ENCODE data around the gene SOX15.

The SOX15 gene

DNA sequence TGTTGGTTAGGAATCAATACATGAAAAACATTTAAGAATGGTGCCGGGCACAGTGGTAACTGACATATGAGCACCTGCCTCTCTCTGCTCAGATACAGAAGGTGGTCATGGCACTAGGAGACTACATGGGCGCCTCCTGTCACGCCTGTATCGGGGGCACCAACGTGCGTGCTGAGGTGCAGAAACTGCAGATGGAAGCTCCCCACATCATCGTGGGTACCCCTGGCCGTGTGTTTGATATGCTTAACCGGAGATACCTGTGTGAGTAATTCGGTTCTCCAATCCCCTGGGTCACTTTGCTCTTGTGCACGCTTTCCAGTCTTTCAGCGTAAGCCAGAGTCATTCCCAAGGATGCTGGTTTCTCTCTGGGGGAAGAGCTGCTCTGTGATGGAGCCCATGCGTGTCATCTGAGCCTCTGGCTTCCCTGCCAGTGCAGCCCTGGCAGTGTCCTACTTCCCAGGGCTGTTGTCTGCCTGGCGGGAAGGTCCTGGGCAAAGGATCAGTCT lies 13.4 kb downstream of the SOX15 start:
- no peak for DNase-seq

DNA sequence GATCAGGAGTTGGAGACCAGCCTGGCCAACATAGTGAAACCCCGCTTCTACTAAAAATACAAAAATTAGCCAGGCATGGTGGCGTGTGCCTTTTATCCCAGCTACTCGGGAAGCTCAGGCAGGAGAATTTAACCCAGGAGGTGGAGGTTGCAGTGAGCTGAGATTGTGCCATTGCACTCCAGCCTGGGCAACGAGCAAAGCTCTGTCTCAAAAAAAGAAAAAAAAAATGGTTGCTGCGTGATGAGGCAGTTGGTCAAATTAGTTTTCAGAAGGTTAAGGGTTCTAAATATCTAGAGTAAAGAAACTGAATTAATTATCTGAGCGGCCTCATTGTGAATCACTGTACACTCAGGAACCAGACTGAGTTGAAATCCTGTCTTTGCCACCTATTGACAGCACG lies 13.9 kb downstream of the SOX15 start:
- DNase-seq: no peak

DNA sequence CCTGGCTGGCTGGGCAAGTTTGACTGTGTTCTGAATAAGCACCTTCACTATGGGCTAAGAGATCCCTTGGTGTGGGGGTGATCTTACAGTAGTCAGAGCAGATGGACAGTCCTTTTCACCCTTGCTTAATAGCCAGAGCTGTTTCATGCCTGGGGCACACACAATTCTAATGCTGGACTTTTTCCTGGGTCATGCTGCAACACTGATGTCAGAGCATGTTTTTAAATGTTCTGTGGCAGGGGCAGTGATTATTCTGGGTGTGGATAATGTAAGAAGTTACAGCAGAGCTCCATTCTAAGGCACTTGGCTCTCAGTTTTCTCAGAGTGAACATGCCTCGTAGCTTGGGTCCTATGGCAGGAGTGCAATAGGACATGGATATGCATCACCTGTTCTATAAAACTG lies 14.4 kb downstream of the SOX15 start:
- DNase-seq: no peak

DNA sequence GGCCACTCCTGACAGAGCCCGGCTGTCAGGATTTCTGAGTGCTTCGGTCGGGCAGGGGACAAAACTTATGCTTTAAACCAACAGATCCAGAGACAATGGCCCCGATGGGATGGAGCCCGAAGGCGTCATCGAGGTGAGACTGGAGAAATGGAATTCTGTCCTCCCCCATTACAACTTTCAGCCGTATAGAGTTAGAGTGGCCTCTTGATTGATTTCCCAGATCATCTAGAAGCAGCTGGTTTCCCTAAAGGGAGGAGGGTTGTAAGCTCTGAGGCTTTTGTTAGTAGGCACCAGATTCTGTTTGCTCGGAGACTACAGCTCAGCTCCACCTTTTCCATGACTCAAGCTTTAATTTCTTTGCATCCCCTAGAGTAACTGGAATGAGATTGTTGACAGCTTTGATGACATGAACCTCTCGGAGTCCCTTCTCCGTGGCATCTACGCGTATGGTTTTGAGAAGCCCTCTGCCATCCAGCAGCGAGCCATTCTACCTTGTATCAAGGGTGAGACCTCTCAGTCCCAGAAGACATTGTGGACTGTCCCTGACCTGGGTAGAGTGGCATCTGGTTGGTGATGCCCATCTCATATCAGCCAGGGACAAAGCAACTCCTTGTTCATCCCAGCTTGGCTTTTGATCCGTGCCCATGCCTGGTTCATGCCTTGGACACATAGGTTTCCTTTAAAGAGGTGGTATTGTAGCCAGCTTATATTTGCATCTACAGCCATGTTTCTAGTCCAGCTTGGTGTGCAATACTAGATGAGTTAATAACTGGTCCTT lies 15.5 kb downstream of the SOX15 start:
- DNase-seq: no peak

DNA sequence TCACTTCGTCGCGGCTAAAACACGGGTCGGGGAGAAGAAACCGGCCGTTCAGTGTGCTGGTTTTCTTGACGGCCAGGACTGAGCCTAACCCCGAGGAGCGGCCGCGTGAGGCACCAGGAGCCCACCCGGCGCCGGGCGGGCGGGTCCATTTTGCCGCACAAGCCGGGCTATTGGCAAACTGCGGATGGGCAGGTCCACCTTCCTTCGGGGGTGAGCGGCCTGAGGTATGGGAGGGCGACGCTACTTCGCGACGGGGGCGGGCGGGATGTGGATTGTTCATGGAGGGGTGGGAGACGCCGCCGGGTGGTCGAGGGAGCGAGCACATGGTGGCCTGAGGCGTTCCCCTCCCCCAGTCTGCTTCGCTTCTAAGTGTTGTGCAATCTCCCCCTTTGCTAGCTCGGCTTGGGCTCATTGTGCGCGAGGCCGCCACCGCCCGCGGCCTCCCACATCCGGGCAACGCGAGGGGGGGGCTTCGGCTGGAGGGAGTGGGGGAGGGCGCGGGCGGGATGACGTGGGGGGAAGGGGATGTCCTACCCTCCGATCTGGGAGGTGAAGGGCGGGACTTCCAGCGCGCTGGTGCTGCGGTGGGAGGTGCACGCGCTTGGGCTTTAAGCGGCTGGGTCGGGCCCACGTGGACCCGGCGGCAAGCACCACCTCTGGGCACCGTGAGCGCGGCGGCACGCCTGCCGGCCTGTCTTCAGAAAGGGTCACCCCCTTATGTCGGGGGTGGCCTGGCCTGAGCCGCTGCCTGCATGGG lies 16.4 kb downstream of the SOX15 start:
- peak; percentile 91 for DNase-seq

DNA sequence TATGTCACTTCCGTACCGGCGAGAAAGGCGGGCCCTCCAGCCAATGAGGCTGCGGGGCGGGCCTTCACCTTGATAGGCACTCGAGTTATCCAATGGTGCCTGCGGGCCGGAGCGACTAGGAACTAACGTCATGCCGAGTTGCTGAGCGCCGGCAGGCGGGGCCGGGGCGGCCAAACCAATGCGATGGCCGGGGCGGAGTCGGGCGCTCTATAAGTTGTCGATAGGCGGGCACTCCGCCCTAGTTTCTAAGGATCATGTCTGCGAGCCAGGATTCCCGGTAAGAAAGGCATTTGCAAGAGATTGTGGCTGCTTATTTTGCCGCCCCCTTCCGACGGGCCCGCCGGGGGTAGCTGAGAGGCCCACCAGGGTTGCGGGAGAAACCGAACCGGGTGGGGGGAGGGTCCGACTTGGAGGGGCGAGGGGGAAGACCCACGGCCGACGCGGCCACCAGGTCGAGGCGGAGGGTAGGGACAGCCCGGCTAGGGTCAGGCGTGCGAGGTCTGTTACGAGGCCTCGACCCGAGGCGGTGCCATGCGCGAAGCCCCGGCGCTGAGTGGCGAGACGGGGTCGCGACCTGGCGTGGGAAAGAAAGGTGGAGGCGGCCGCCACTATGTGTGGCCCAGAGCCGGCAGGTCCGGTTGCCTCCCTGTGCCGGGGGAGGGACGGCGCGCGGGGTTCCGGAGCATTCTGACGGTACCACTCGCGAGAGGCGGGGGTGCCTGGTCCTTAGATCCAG lies 17.1 kb downstream of the SOX15 start:
- DNase-seq: peak; percentile 100

DNA sequence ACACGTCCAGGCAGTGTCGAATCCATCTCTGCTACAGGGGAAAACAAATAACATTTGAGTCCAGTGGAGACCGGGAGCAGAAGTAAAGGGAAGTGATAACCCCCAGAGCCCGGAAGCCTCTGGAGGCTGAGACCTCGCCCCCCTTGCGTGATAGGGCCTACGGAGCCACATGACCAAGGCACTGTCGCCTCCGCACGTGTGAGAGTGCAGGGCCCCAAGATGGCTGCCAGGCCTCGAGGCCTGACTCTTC lies 17.6 kb downstream of the SOX15 start:
- DNase-seq: no peak

DNA sequence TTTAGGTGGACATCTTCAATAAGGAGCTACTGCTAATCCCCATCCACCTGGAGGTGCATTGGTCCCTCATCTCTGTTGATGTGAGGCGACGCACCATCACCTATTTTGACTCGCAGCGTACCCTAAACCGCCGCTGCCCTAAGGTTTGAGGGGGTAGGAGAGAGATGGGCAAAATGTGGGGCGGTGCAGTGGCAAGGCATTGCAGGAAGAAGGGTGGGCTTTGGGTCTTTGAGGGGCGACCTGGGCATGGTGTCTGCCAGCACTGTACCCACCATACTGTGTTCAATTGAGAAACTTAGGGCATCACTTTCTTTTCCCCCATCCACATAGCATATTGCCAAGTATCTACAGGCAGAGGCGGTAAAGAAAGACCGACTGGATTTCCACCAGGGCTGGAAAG lies 19.5 kb downstream of the SOX15 start:
- DNase-seq: no peak

DNA sequence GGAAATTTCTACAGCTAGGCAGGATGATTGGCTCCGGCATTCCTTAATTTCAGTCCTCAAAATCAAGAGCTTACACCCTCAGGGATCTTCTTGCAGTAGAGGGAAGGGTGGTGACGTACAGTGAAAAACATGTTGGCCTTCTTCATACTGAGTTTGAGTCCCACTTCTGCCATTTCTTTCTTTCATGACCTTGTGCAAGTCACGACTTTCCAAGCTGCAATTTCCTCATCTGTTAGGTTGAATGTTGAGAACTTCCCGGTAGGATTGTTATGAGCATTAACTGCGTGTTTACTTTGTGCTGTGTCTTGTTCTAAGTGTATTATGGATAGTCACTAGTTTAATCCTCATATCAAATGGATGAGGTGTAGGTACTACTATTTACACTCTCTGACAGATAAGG lies 20.3 kb downstream of the SOX15 start:
- DNase-seq: no peak

DNA sequence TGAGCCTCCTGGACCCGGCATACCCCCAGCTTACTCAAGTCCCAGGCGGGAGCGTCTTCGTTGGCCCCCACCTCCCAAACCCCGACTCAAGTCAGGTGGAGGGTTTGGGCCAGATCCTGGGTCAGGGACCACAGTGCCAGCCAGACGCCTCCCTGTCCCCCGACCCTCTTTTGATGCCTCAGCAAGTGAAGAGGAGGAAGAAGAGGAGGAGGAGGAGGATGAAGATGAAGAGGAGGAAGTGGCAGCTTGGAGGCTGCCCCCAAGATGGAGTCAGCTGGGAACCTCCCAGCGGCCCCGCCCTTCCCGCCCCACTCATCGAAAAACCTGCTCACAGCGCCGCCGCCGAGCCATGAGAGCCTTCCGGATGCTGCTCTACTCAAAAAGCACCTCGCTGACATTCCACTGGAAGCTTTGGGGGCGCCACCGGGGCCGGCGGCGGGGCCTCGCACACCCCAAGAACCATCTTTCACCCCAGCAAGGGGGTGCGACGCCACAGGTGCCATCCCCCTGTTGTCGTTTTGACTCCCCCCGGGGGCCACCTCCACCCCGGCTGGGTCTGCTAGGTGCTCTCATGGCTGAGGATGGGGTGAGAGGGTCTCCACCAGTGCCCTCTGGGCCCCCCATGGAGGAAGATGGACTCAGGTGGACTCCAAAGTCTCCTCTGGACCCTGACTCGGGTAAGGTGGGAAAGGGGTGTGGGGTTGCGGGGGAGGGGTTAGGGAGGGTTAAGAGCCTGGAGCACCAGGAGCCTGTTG lies 26.6 kb downstream of the SOX15 start:
- DNase-seq: no peak

DNA sequence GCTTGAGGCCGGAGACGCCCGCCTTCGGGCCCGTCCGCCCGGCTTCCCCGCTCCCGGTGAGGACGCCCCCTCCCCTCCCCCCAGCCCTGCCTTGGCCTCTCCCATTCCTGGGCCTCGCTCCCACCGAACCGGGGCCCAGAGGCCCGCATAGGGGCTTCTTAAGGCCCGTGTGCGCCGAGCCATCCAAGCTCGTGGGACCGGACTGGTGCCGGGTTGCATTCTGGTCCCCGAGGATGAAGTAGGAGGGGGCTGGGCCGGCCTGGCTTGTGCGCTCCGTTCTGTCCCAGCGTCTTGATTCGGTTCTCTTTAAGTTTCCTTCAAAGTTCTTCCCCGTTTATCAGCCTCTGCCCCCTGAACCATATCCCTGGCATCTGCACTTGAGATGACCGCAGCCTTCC lies 27.7 kb downstream of the SOX15 start:
- DNase-seq: no peak

DNA sequence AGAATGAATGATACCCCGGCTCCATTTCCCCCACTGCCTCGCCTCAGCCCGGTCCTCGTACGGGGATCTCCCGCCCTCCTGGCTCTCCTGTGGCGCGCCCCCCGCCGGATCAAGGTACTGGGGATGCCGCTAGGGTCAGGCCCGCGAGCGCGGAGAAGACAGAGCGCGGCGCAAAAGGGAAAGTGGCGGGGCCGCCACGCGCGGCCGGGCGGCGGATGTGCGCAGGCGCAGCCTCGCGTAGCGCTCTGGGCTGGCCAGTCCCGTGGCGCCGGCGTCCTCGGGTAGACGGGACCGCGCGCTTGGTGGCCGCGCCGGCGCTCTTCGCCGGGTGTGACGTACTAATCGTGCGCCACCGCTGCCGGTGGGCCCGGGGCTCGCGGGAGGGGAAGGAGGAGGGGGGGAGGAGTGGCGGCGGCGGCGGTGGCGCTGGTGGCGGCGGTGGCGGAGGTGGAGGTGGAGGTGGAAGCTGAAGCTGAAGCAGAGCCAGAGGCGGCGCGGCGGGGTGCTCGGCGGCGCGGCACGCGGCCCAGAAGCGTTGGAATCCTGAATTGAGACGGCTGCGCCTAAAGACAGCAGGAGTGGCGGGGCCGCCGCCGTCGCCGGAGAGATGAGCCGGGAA lies 28.2 kb downstream of the SOX15 start, which contains the start of gene SENP3:
SENP3 (plus strand) TSS at position 331 of the 619 bp plus-strand sequence. CDS start 1,158 bp downstream, outside the sequence.
- peak; percentile 88 for DNase-seq

DNA sequence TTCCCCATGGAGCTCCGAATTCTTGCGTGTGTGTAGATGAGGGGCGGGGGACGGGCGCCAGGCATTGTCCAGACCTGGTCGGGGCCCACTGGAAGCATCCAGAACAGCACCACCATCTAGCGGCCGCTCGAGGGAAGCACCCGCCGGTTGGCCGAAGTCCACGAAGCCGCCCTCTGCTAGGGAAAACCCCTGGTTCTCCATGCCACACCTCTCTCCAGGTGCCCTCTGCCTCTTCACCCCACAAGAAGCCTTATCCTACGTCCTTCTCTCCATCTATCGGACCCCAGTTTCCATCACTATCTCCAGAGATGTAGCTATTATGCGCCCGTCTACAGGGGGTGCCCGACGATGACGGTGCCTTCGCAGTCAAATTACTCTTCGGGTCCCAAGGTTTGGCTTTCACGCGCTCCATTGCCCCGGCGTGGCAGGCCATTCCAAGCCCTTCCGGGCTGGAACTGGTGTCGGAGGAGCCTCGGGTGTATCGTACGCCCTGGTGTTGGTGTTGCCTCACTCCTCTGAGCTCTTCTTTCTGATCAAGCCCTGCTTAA lies 28.8 kb downstream of the SOX15 start:
- peak; percentile 83 for DNase-seq

DNA sequence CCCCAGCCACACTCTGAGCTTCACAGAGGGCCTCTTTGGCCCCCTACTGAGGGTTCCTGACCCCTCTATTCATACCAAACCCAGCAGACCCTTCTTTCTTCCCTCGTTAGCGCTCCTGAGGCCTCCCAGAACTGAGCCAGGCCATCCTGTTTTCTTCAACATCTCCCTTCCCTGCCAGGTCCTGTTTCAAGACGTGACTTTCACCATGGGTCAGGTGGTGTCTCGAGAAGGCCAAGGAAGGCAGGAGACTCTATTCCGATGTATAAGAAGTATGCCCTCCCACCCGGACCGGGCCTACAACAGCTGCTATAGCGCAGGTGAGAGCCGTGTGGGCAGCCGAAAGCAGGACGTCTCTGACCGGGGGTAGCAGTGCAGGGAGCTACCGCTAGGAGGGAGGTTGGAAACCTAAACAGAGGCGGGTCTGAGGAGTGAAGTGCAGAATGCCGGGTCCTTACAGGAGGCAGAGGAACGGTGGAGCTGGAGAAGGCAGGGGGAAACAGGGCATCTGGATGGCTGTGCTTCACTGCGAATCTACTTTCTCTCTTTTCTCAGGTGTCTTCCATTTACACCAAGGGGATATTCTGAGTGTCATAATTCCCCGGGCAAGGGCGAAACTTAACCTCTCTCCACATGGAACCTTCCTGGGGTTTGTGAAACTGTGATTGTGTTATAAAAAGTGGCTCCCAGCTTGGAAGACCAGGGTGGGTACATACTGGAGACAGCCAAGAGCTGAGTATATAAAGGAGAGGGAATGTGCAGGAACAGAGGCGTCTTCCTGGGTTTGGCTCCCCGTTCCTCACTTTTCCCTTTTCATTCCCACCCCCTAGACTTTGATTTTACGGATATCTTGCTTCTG lies 29.5 kb downstream of the SOX15 start:
- peak; percentile 64 for DNase-seq

DNA sequence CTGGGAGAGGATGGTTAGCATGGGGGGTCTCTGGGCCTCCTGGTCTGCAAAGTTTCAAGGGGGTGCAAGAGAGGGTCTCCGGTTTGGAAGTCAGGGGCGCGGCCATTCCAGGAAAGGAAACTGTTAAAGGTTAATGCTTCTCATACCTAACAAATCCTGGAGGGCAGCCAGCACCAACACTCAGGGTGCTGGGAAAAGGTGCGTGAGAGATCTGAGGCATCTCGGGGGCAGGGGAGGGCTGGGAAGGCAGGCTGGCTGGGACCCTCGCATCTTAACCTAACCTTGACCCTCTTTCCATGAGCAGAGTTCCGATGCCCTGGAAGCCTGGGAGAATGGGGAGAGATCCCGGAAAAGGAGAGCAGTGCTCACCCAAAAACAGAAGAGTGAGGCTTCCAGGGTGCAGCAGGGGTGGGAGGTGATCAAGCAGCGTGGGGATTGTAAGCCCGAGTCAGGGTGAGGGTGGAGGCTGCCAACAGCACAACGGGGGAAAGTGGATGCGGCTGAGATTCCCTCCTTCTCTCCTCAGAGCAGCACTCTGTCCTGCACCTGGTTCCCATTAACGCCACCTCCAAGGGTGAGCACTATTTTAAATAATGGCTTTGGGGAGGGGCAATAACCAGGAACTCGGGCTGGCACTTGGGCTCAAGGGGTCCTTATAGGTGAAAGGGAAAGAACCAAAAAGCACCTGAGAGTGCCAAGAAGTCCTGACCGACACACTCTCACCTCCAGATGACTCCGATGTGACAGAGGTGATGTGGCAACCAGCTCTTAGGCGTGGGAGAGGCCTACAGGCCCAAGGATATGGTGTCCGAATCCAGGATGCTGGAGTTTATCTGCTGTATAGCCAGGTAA lies 30.3 kb downstream of the SOX15 start:
- DNase-seq: no peak

DNA sequence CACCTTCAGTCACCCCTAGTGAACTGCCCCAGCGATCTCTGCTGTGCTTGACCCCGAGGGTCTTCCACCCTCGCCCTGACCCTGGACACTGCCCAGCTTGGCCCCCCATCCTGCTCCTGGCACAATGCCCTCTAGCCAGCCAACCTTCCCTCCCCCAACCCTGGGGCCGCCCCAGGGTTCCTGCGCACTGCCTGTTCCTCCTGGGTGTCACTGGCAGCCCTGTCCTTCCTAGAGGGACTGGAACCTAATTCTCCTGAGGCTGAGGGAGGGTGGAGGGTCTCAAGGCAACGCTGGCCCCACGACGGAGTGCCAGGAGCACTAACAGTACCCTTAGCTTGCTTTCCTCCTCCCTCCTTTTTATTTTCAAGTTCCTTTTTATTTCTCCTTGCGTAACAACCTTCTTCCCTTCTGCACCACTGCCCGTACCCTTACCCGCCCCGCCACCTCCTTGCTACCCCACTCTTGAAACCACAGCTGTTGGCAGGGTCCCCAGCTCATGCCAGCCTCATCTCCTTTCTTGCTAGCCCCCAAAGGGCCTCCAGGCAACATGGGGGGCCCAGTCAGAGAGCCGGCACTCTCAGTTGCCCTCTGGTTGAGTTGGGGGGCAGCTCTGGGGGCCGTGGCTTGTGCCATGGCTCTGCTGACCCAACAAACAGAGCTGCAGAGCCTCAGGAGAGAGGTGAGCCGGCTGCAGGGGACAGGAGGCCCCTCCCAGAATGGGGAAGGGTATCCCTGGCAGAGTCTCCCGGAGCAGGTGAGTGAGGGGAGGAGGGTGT lies 31.2 kb downstream of the SOX15 start, which contains the start of gene TNFSF13:
TNFSF13 (plus strand) TSS at position 207 of the 776 bp plus-strand sequence; CDS start at position 497, 290 bp downstream.
- DNase-seq: no peak

DNA sequence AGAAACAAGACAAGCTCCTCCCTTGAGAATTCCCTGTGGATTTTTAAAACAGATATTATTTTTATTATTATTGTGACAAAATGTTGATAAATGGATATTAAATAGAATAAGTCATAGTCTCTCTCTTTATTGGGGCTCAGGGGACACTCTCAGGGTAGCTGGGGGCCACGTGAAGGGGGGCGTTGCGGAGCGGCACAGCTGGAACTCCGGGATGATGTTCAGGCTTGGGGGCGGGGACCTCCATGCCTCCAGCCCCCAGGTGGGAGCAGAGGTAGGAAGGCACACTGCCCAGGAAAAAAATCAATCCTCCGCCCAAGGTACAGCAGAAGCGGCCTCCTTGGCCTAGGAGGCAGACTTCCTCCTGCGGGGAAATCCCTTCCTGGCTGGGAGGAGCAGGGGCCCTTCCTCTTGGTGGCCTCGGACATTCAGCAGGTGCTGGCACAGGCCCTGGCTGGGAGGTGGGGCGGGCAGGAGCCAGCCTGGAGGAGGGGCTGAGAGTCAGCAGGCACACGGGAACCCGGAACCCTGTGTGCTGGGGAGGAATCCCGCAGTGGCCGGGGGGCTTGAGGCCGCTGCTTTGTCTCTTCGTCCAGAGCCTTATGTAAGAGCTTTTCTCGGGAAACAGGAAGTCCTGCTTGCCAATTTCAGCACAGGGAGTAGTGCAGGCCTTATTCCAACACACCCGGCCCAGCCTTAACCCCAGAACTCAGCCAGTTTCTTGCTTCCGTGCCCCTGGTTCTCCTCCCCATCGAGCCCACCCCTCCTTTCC lies 31.9 kb downstream of the SOX15 start:
- peak; percentile 48 for DNase-seq

DNA sequence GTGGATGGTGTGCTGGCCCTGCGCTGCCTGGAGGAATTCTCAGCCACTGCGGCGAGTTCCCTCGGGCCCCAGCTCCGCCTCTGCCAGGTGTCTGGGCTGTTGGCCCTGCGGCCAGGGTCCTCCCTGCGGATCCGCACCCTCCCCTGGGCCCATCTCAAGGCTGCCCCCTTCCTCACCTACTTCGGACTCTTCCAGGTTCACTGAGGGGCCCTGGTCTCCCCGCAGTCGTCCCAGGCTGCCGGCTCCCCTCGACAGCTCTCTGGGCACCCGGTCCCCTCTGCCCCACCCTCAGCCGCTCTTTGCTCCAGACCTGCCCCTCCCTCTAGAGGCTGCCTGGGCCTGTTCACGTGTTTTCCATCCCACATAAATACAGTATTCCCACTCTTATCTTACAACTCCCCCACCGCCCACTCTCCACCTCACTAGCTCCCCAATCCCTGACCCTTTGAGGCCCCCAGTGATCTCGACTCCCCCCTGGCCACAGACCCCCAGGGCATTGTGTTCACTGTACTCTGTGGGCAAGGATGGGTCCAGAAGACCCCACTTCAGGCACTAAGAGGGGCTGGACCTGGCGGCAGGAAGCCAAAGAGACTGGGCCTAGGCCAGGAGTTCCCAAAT lies 32.6 kb downstream of the SOX15 start:
- no peak for DNase-seq
